ENCODE data around the gene MSL3B.
"Not testable (repeated sequence)": the region's sequence is repeated elsewhere in the genome, so short reads cannot be mapped to it uniquely, and the experiment has no call there.

Gene MSL3B

DNA sequence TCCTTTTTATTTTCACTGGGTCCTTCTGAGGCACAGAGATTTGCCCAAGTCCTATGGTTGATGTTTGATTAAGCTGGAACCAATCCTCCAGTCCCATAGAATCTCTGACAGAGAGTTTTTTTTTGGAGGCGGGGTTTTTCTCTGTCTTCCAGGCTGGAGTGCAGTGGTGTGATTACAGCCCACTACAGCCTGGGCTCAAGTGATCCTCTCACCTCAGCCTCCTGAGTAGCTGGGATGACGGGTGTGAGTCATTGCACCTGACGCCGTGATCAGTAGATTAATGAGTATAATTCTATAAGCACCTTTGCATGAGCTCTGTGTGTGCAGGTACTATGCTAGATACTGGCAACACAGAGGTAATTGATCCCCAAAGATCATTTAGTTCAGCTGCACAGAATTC is 33.7 kb upstream of the MSL3B start:
- DNase-seq (ENCODE audit: extremely low read depth, low read depth): no peak
- TF ChIP-seq, protein P1, sequence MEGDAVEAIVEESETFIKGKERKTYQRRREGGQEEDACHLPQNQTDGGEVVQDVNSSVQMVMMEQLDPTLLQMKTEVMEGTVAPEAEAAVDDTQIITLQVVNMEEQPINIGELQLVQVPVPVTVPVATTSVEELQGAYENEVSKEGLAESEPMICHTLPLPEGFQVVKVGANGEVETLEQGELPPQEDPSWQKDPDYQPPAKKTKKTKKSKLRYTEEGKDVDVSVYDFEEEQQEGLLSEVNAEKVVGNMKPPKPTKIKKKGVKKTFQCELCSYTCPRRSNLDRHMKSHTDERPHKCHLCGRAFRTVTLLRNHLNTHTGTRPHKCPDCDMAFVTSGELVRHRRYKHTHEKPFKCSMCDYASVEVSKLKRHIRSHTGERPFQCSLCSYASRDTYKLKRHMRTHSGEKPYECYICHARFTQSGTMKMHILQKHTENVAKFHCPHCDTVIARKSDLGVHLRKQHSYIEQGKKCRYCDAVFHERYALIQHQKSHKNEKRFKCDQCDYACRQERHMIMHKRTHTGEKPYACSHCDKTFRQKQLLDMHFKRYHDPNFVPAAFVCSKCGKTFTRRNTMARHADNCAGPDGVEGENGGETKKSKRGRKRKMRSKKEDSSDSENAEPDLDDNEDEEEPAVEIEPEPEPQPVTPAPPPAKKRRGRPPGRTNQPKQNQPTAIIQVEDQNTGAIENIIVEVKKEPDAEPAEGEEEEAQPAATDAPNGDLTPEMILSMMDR (IDR thresholded peaks at IDR 0.05; ENCODE audit: low read depth, low read length, missing control alignments): no peak
- no peak overlapping the region for H3K4me3 ChIP-seq (replicated peaks; ENCODE audit: low read depth, low read length)

DNA sequence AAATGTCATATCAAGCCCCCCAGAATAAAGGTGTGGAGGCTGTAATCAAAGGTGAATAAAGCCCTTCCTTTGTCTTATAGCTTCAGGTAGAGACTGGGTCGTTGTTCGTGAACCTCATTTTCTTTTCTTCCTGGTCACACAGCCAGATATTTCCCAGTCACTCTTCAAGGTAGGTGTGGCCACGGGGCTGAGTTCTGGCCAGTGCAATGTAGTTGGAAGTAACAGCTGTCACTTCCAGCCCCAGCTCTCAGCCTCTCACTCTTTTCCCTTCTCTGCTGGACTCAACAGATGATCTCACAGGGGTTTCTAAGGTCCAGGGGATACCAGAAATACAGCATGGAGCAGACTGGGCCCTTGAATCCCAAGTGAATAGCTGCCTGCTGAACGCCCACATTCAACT is 33.2 kb upstream of the MSL3B start:
- no peak for DNase-seq (ENCODE audit: extremely low read depth, low read depth)
- H3K4me3 ChIP-seq (replicated peaks; ENCODE audit: low read depth, low read length): no peak overlapping the region
- TF ChIP-seq, protein P1 (IDR thresholded peaks at IDR 0.05; ENCODE audit: low read depth, low read length, missing control alignments): no peak

DNA sequence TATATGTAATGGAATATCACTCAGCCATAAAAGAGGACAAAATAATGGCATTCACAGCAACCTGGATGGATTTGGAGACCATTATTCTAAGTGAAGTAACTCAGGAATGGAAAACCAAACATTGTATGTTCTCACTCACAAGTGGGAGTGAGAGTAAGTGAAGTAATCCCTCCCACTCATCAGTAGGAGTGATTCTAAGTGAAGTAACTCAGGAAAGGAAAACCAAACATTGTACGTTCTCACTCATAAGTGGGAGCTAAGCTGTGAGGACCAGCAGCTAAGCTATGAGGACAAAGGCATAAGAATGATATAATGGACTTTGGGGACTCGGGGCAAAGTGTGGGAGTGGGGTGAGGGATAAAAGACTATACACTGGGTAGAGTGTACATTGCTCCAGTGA is 28.1 kb upstream of the MSL3B start:
- not testable (repeated sequence) for DNase-seq (ENCODE audit: extremely low read depth, low read depth); H3K4me3 ChIP-seq (replicated peaks; ENCODE audit: low read depth, low read length)

DNA sequence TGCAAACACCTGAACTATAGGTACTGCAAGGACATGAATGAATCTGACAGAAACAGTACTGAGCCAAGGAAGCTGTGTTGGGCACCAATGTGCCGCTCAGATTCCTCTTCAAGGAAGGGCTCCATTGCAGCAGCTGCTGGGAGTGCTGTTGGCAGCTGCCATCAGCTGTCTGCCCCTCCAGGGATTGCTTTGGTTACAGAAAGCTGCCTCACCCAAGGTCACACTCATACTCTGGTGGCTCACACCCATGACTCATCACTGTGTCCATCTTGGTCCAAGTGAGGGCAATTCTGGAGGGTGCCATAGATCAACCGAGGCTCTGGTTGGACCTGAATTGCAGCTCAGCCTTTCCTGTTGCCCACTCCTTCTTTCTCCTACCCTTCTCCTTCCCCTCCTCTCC is 24.6 kb upstream of the MSL3B start:
- TF ChIP-seq, protein P1 (IDR thresholded peaks at IDR 0.05; ENCODE audit: low read depth, low read length, missing control alignments): no peak
- no peak overlapping the region for H3K4me3 ChIP-seq (replicated peaks; ENCODE audit: low read depth, low read length)
- DNase-seq (ENCODE audit: extremely low read depth, low read depth): no peak

DNA sequence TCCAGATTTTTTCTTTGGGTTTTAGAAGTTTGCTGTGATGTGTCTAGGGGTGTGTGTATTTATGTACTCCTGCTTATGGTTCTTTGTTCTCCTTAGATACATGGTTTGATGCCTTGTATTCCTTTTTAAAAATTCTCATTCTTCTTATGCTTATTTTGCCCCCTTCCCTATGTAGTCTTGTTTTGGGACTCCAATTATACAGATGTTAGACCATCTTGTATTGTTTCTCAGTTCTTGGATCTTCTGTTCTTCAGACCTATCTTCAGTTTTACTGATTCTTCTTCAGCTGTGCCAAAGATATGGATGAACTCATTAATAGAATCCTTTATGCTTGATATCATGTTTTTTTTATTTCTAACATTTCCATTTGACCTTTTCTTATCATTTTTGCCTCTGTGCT is 14.2 kb upstream of the MSL3B start:
- DNase-seq (ENCODE audit: extremely low read depth, low read depth): no peak
- TF ChIP-seq, protein P1 (IDR thresholded peaks at IDR 0.05; ENCODE audit: low read depth, low read length, missing control alignments): no peak

DNA sequence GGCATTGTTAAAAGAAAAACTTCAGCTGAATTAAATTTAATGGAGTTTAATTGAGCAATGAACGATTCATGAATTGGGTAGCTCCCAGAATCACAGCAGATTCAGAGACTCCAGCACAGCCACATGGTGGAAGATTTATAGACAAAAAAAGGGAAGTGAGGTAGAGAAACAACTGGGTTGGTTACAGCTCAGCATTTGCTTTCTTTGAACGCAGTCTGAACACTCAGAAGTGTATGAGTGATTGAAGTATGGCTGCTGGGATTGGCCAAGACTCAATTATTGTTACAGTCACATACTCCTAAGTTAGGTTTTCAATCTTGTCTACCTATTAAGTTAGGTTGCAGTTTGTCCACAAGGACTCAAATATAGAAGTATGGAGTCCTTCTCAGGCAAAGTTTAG is 3.9 kb upstream of the MSL3B start:
- not testable (repeated sequence) for DNase-seq (ENCODE audit: extremely low read depth, low read depth); H3K4me3 ChIP-seq (replicated peaks; ENCODE audit: low read depth, low read length)

More for the DNA sequence above, 14.2 kb upstream of the MSL3B start:
- no peak overlapping the region for H3K4me3 ChIP-seq (replicated peaks; ENCODE audit: low read depth, low read length)

DNA sequence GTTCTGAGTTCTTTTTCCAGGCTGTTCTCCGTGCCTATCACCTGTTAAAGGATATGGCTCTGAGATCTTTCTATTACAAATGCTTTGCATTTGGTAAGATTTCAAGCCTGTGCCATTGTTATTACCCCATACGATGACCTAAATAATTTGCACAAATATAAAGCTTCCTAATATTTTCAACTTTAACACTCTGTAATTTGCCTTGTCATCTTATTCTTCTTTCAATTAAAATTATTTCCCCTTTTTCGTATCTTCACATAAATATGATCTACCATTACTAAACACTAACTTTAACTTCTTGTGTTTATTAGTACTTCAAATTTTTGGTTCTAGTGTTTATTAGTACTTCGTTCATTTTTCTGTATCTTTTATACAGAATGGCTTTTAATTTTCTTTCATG is 3.2 kb upstream of the MSL3B start:
- TF ChIP-seq, protein P1 (IDR thresholded peaks at IDR 0.05; ENCODE audit: low read depth, low read length, missing control alignments): no peak
- DNase-seq (ENCODE audit: extremely low read depth, low read depth): no peak
- no peak overlapping the region for H3K4me3 ChIP-seq (replicated peaks; ENCODE audit: low read depth, low read length)

DNA sequence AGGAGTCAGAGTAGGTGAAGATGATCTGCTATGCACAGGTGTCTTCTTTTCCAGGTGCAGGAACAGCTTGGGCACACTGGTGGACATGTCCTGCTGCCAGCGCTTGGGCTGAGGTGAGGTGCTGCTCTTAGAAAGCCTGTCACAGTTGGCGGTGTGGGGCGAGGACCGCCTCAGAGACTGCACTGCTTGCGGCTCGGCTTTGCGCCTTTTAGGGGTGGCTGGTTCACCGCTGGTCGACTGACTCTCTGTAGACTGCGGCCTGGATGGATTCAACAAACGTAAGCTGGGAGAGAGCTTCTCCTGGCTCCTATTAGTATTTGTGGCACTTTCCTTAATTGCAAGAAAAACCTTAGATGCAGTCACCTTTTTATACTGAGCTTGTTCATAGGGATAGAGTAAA is 1.7 kb downstream of the MSL3B start:
- no peak overlapping the region for H3K4me3 ChIP-seq (replicated peaks; ENCODE audit: low read depth, low read length)
- TF ChIP-seq, protein P1 (IDR thresholded peaks at IDR 0.05; ENCODE audit: low read depth, low read length, missing control alignments): no peak
- no peak for DNase-seq (ENCODE audit: extremely low read depth, low read depth)

All from HFF-Myc (cell line).